PC-3 (cell line): ENCODE data around the gene PRDM2. TPM values are rescaled to one million over a fixed set of nuclear protein-coding genes. Genes with fewer than 3 reads are reported as not detected.
"Not testable (repeated sequence)": the region's sequence is repeated elsewhere in the genome, so short reads cannot be mapped to it uniquely, and the experiment has no call there.

Source experiments
- ATAC-seq: fragments of 200-7000 bp; cut with Tn5 transposase; 2 replicates; pipeline ENCODE4 v1.9.1; 2020; ENCODE audit warnings: mild to moderate bottlenecking, moderate library complexity
- BruUV-seq: library from RNA; stranded (reverse); fragments of 400-500 nt; replicated peaks from 2 replicates; lab custom pipeline; 2021; lab: Mats Ljungman, UMichigan
- CTCF ChIA-PET: fragments of 300-600 bp; sonication (Branson Sonifier 250); formaldehyde crosslinking; loops from one replicate; lab custom pipeline; 2022; ENCODE audit warnings: antibody characterized with exemption; lab: Charles Lee
- POLR2A ChIA-PET: fragments of 300-600 bp; sonication (Branson Sonifier 250); formaldehyde crosslinking; loops from one replicate; lab custom pipeline; 2022; ENCODE audit warnings: antibody characterized with exemption; ENCODE audit not compliant: unreplicated experiment; lab: Charles Lee
- DNase-seq: peaks from one replicate; pipeline ENCODE4 v3.0.0-alpha.2; 2015
- H2AFZ ChIP-seq: fragments of 300-600 bp; sonication (generic); 2 replicates; pipeline ENCODE4 v1.6.0; 2016; ENCODE audit warnings: antibody characterized with exemption, low read length
- H3F3A ChIP-seq: fragments of 300-600 bp; sonication (generic); one replicate; pipeline ENCODE4 v1.6.0; 2017; ENCODE audit warnings: antibody characterized with exemption, low read length, control low read depth, mild to moderate bottlenecking; ENCODE audit not compliant: unreplicated experiment
- H3K27ac ChIP-seq: fragments of 300-600 bp; sonication (generic); 2 replicates; pipeline ENCODE4 v1.5.1; 2016; ENCODE audit warnings: mild to moderate bottlenecking, low read length
- H3K27me3 ChIP-seq: fragments of 300-600 bp; sonication (generic); 2 replicates; pipeline ENCODE4 v1.6.1; 2016; ENCODE audit warnings: low read length, mixed read lengths
- H3K36me3 ChIP-seq: fragments of 300-600 bp; sonication (generic); 2 replicates; pipeline ENCODE4 v1.6.1; 2016; ENCODE audit warnings: low read depth, mixed run types, low read length, mixed read lengths
- H3K4me1 ChIP-seq: fragments of 300-600 bp; sonication (generic); 2 replicates; pipeline ENCODE4 v1.5.1; 2016; ENCODE audit warnings: low read length; ENCODE audit not compliant: insufficient read depth
- H3K4me2 ChIP-seq: fragments of 300-600 bp; sonication (generic); 2 replicates; pipeline ENCODE4 v1.6.0; 2016; ENCODE audit warnings: low read length
- H3K4me3 ChIP-seq: fragments of 300-600 bp; sonication (generic); 2 replicates; pipeline ENCODE4 v1.5.1; 2016; ENCODE audit warnings: mild to moderate bottlenecking, low read length, mixed read lengths
- H3K79me2 ChIP-seq: fragments of 300-600 bp; sonication (generic); 2 replicates; pipeline ENCODE4 v1.6.1; 2017; ENCODE audit warnings: low read length, mixed read lengths
- H3K9ac ChIP-seq: fragments of 300-600 bp; sonication (generic); 2 replicates; pipeline ENCODE4 v1.6.0; 2016; ENCODE audit warnings: mild to moderate bottlenecking, low read length
- H3K9me2 ChIP-seq: fragments of 300-600 bp; sonication (generic); replicated peaks from 2 replicates; pipeline ENCODE4 v1.6.1; 2016; ENCODE audit warnings: mixed run types, low read length, mixed read lengths
- H3K9me3 ChIP-seq: fragments of 300-600 bp; sonication (generic); 2 replicates; pipeline ENCODE4 v1.6.1; 2016; ENCODE audit warnings: low read length, mixed read lengths
- H4K20me1 ChIP-seq: fragments of 300-600 bp; sonication (generic); 2 replicates; pipeline ENCODE4 v1.6.1; 2016; ENCODE audit warnings: low read length, mixed read lengths
- EZH2 ChIP-seq: fragments of 300-600 bp; sonication (generic); IDR thresholded peaks from one replicate; pipeline ENCODE4 v1.6.1; 2017; ENCODE audit warnings: antibody characterized with exemption, mild to moderate bottlenecking, low read length; ENCODE audit not compliant: unreplicated experiment
- EZH2phosphoT487 ChIP-seq: fragments of 300-600 bp; sonication (generic); IDR thresholded peaks from 2 replicates; pipeline ENCODE4 v1.6.1; 2018; ENCODE audit warnings: mild to moderate bottlenecking, antibody characterized with exemption, low read length, borderline replicate concordance
- intact Hi-C: fragments of 100-400 bp; cut with micrococcal nuclease; formaldehyde crosslinking; loops from 2 replicates; pipeline ENCODE4 v1.9.0; 2023
- total RNA-seq: library from RNA; depleted of rRNA; stranded (reverse); fragments of >200 nt; gene quantifications from 2 replicates; pipeline ENCODE4 v1.2.3, GENCODE V29; 2014
- TF ChIP-seq, protein P1 (sequence below): fragments of 300-600 bp; sonication (generic); conservative IDR thresholded peaks from 2 replicates; pipeline ENCODE4 v1.5.1; 2017; ENCODE audit warnings: antibody characterized with exemption, low read depth, mild to moderate bottlenecking, low read length

The PRDM2 gene
- total RNA-seq, 1 experiment from 2014 or later, result 9.4 TPM

DNA sequence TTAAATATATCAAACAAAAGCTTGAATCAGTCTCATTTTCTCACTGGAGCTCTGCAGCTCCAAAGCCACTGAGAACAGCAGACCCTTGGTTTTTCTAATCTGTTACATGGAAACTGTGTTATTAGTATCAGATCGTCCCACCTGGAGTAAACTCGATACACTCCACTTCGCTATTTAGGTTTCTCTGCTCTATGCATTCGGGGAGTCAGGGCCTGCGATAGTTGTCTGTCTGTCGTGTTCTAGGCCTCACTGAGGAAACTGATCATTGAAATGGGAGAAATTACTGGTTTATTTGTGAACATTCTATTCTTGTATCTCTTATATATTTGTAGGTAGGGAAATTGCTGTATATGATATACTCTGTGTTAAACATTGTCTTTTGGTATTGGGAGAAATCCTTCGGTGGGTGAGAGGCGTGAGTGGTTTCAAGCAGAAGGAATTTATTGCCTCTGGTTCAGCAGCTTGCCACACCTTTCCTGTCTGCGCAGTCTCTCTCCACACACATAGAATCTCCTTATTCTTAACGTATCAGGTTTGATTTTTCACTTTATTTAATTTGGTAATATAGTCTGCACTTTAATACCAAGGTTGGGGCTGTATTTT, 8.5 kb downstream of the PRDM2 start:
- intact Hi-C loops, result no loop called here
- Histone ChIP-seq H3K4me1 (no peaks in the 10 kb centered on the region), H3K4me2 (no peak overlapping the region), H4K20me1 (no peaks in the 10 kb centered on the region), H3F3A (no peaks in the 10 kb centered on the region), H3K79me2 (peaks cover 76% of the 10 kb centered on the region), H3K4me3 (no peak overlapping the region), H3K27ac (no peak overlapping the region), H2AFZ (no peak overlapping the region), H3K9ac (no peak overlapping the region), H3K27me3 (no peaks in the 10 kb centered on the region), H3K9me3 (no peaks in the 10 kb centered on the region), H3K36me3 (no peaks in the 10 kb centered on the region), H3K9me2 (no peaks in the 10 kb centered on the region)
- DNase-seq, result no peak
- no peak for ATAC-seq
- CTCF ChIA-PET, result no interaction called here
- POLR2A ChIA-PET, result no interaction called here
- no TSS peak for BruUV-seq
- no peak for TF ChIP-seq EZH2
- no peak for TF ChIP-seq EZH2phosphoT487
- TF ChIP-seq, protein P1, sequence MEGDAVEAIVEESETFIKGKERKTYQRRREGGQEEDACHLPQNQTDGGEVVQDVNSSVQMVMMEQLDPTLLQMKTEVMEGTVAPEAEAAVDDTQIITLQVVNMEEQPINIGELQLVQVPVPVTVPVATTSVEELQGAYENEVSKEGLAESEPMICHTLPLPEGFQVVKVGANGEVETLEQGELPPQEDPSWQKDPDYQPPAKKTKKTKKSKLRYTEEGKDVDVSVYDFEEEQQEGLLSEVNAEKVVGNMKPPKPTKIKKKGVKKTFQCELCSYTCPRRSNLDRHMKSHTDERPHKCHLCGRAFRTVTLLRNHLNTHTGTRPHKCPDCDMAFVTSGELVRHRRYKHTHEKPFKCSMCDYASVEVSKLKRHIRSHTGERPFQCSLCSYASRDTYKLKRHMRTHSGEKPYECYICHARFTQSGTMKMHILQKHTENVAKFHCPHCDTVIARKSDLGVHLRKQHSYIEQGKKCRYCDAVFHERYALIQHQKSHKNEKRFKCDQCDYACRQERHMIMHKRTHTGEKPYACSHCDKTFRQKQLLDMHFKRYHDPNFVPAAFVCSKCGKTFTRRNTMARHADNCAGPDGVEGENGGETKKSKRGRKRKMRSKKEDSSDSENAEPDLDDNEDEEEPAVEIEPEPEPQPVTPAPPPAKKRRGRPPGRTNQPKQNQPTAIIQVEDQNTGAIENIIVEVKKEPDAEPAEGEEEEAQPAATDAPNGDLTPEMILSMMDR, result no peak

DNA sequence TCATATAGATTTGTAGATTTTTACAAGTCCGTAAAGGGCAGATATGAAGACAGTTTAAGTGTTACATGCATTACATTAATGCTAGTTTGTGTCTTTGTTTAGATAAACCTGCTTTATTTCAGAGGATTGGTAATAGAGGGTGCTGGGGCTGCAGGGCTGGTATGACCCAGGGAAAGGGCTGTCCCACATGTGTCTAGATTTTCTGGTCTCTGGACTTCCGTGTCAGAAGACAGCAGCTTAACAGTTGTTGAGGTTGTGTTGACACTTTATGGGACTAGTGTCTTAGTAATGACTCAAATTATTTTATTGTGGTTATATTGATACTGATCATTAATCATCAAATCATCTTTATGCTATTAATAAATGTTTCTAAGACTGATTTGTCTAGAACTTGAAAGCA, 10.1 kb downstream of the PRDM2 start:
- no peak for DNase-seq
- H3K27me3 ChIP-seq, result no peaks in the 10 kb centered on the region
- no peaks in the 10 kb centered on the region for H3K4me1 ChIP-seq
- ChIA-PET POLR2A (no interaction called here), CTCF (no interaction called here)
- H3K79me2 ChIP-seq, result peaks cover 62% of the 10 kb centered on the region
- H3K9ac ChIP-seq, result no peak overlapping the region
- no peaks in the 10 kb centered on the region for H3K36me3 ChIP-seq
- H4K20me1 ChIP-seq, result no peaks in the 10 kb centered on the region
- no peaks in the 10 kb centered on the region for H3K9me3 ChIP-seq
- no peak for ATAC-seq
- TF ChIP-seq, protein P1, result no peak
- TF ChIP-seq EZH2 (no peak), EZH2phosphoT487 (no peak)
- H3K27ac ChIP-seq, result no peak overlapping the region
- no peak overlapping the region for H3K4me2 ChIP-seq
- intact Hi-C loops, result no loop called here
- H3K9me2 ChIP-seq, result no peaks in the 10 kb centered on the region
- no peak overlapping the region for H3K4me3 ChIP-seq
- BruUV-seq, result no TSS peak
- no peak overlapping the region for H2AFZ ChIP-seq
- no peaks in the 10 kb centered on the region for H3F3A ChIP-seq

DNA sequence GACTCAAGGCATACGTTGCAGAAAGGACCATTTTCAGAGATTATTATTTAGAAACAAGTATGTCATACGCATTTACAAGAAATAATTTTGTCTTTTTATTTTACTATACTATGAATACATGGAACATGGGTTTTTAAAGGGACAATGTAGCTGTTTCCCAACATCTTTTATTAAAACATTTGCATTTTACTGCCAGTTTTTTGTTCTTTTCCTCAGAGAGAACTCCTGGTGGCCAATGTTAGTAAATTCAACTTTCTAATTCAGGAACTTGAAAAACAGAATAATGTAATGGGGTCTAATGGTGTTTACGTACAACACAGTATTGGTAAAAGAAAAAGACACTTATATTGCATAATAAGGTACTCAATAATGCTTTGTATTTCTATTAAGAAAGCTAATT, 14.9 kb downstream of the PRDM2 start:
- Histone ChIP-seq H3F3A (no peaks in the 10 kb centered on the region), H3K79me2 (peaks cover 35% of the 10 kb centered on the region), H3K9me3 (no peaks in the 10 kb centered on the region), H2AFZ (no peak overlapping the region), H3K36me3 (no peaks in the 10 kb centered on the region), H3K9ac (no peak overlapping the region), H3K9me2 (no peaks in the 10 kb centered on the region), H3K27me3 (no peaks in the 10 kb centered on the region), H3K4me3 (no peak overlapping the region), H4K20me1 (no peaks in the 10 kb centered on the region; the same call in 1 of the 2 replicates), H3K4me1 (no peaks in the 10 kb centered on the region), H3K27ac (no peak overlapping the region), H3K4me2 (no peak overlapping the region)
- intact Hi-C loops, result no loop called here
- no TSS peak for BruUV-seq
- ATAC-seq, result no peak
- TF ChIP-seq EZH2phosphoT487 (no peak), EZH2 (no peak)
- TF ChIP-seq, protein P1, result peak; percentile 41
- peak; percentile 2 for DNase-seq
- ChIA-PET POLR2A (no interaction called here), CTCF (no interaction called here)

DNA sequence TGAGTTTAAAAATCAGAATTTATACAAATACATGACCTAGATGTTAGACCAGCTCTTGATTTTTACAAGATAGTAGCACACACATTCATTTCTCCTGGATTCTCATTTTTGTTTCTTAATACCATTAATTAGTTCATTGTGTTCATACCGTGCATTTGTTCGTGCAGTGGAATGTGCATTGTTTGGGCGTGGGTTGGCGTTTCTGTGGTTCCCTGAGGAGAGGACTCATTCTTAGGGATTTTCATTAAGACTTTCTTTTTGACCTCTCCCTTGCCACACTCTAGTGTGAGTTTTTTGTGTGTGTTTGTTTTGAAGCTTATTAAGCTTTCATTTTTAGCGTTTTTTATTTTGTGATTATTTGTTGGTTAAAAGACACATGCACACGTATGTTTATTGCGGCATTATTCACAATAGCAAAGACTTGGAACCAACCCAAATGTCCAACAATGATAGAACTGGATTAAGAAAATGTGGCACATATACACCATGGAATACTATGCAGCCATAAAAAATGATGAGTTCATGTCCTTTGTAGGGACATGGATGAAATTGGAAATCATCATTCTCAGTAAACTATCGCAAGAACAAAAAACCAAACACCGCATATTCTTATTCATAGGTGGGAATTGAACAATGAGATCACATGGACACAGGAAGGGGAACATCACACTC, 15.8 kb downstream of the PRDM2 start:
- BruUV-seq, H3K9me3 ChIP-seq, CTCF ChIA-PET, H3K4me1 ChIP-seq, POLR2A ChIA-PET, ATAC-seq, H3K27ac ChIP-seq, H2AFZ ChIP-seq, H3F3A ChIP-seq, H3K4me3 ChIP-seq, H3K36me3 ChIP-seq, DNase-seq, H3K9ac ChIP-seq, H3K4me2 ChIP-seq, intact Hi-C loops, H3K27me3 ChIP-seq, H4K20me1 ChIP-seq, H3K9me2 ChIP-seq: not testable (repeated sequence)
- H3K79me2 ChIP-seq, result peaks cover 28% of the 10 kb centered on the region; the same call in 1 of the 2 replicates
